Mucosa of gallbladder (tissue), 1 donor: ENCODE results near the gene DIPK1B. TPM values are rescaled to one million over a fixed set of nuclear protein-coding genes. Genes with fewer than 3 reads are reported as not detected.

Experiments
- DNase-seq: peaks from one replicate; pipeline ENCODE4 v3.0.0-alpha.2; 2020; ENCODE audit warnings: low spot score
- total RNA-seq: library from RNA; stranded (reverse); gene quantifications from one replicate; pipeline ENCODE4 v1.2.1, GENCODE V29; 2021
- donor health status: DM: no; HTN: no; CAD: no.

DIPK1B gene
- total RNA-seq, 1 donor from 2014 or later: 8.8 TPM

GRCh38 chr9:136673088-136673974 is 39.0 kb upstream of the DIPK1B start:
- no peak for DNase-seq

GRCh38 chr9:136673975-136674785 is 38.2 kb upstream of the DIPK1B start:
- DNase-seq: no peak

GRCh38 chr9:136674786-136675349 is 37.5 kb upstream of the DIPK1B start:
- no peak for DNase-seq

GRCh38 chr9:136675477-136676296 is 36.7 kb upstream of the DIPK1B start:
- no peak for DNase-seq

- DNase-seq: no peak
Measured at GRCh38 chr9:136676297-136676794, 36.0 kb upstream of the DIPK1B start.

- DNase-seq: no peak
Measured at GRCh38 chr9:136676920-136677686, 35.3 kb upstream of the DIPK1B start.

- DNase-seq: no peak
Measured at GRCh38 chr9:136678034-136678433, 34.3 kb upstream of the DIPK1B start.

- no peak for DNase-seq
Measured at GRCh38 chr9:136678624-136679023, 33.7 kb upstream of the DIPK1B start.

GRCh38 chr9:136679431-136679941 is 32.9 kb upstream of the DIPK1B start:
- DNase-seq: no peak

GRCh38 chr9:136681029-136681428 is 31.3 kb upstream of the DIPK1B start:
- DNase-seq: no peak

GRCh38 chr9:136681945-136682699 is 30.2 kb upstream of the DIPK1B start:
- DNase-seq: no peak

- DNase-seq: no peak
Measured at GRCh38 chr9:136682710-136683109, 29.7 kb upstream of the DIPK1B start.

GRCh38 chr9:136683173-136683745 is 29.1 kb upstream of the DIPK1B start:
- DNase-seq: no peak

- no peak for DNase-seq
Measured at GRCh38 chr9:136683755-136684154, 28.6 kb upstream of the DIPK1B start.

GRCh38 chr9:136684339-136684738 is 28.0 kb upstream of the DIPK1B start:
- DNase-seq: no peak

- no peak for DNase-seq
Measured at GRCh38 chr9:136684799-136685198, 27.6 kb upstream of the DIPK1B start.

- no peak for DNase-seq
Measured at GRCh38 chr9:136685216-136685615, 27.2 kb upstream of the DIPK1B start.

- DNase-seq: no peak
Measured at GRCh38 chr9:136685790-136686533, 26.4 kb upstream of the DIPK1B start.

- no peak for DNase-seq
Measured at GRCh38 chr9:136686534-136686793, 25.9 kb upstream of the DIPK1B start.
